Measurements from ENCODE around the gene PET100.

Gene PET100

GRCh38 chr19:7637374-7638256 lies 8.0 kb downstream of the PET100 start:
- H4K91ac ChIP-seq (ENCODE audit: low read length), result peak overlapping the region; percentile 39
- peak overlapping the region in 1 of 2 experiments; percentile 28 for H3K4ac ChIP-seq (ENCODE audit: low read depth in 1 of 2, low read length in 2 of 2)
- no peak overlapping the region for H3K14ac ChIP-seq (ENCODE audit: low read length in 2 of 2)
- H3K27me3 ChIP-seq (ENCODE audit: control insufficient read depth in 1 of 2, insufficient read depth in 1 of 2, low read length in 2 of 2), result peaks cover 0 to 42% of the 10 kb centered on the region in 2 experiments
- peak overlapping the region; percentile 47 for H4K8ac ChIP-seq (ENCODE audit: low read length)
- H3K36me3 ChIP-seq (ENCODE audit: control insufficient read depth in 1 of 2, insufficient read depth in 2 of 2, low read depth in 1 of 2, low read length in 2 of 2), result peaks cover 0 to 45% of the 10 kb centered on the region in 2 experiments
- H3K79me1 ChIP-seq (replicated peaks; ENCODE audit: low read length, poor library complexity, severe bottlenecking), result peaks cover 25% of the 10 kb centered on the region
- no peaks in the 10 kb centered on the region for H3K9me3 ChIP-seq (ENCODE audit: control insufficient read depth, low read length)
- H2BK5ac ChIP-seq (ENCODE audit: low read depth, low read length, poor library complexity, severe bottlenecking), result no peak overlapping the region
- peak overlapping the region; percentile 76 for H2BK15ac ChIP-seq (ENCODE audit: low read depth, poor library complexity, severe bottlenecking)
- no peak overlapping the region for H3K27ac ChIP-seq (ENCODE audit: low read length, poor library complexity, severe bottlenecking)
- H2AK5ac ChIP-seq (ENCODE audit: low read length, severe bottlenecking), result no peak overlapping the region
- H2AFZ ChIP-seq (ENCODE audit: low read depth, low read length), result no peak overlapping the region
- no peak overlapping the region for H2BK12ac ChIP-seq (ENCODE audit: low read length in 2 of 2)
- peaks cover 20% of the 10 kb centered on the region for H3K4me1 ChIP-seq (ENCODE audit: control insufficient read depth, insufficient read depth, low read depth, low read length)
- H3K18ac ChIP-seq (ENCODE audit: low read depth in 1 of 2, low read length in 2 of 2), result no peak overlapping the region
- 45% methylated on average over 22 of the region's 30 CpGs for whole genome bisulfite sequencing
- H2BK120ac ChIP-seq (ENCODE audit: low read depth, low read length), result peak overlapping the region; percentile 19
- peak overlapping the region; percentile 61 for H3K4me2 ChIP-seq (ENCODE audit: low read length, poor library complexity, severe bottlenecking)
- H3K23ac ChIP-seq (ENCODE audit: low read length in 2 of 2), result no peak overlapping the region
- DNase-seq, result peak; percentile 16
- peak overlapping the region in 1 of 2 experiments; percentile 72 for H3K4me3 ChIP-seq (ENCODE audit: insufficient read depth in 1 of 2, low read depth in 1 of 2, low read length in 2 of 2)
- H3K9ac ChIP-seq (ENCODE audit: low read length), result no peak overlapping the region

- Histone ChIP-seq H3K14ac (ENCODE audit: low read length in 2 of 2) (no peak overlapping the region), H4K91ac (ENCODE audit: low read length) (no peak overlapping the region), H2BK12ac (ENCODE audit: low read length in 2 of 2) (no peak overlapping the region), H2BK120ac (ENCODE audit: low read depth, low read length) (no peak overlapping the region), H3K4me2 (ENCODE audit: low read length, poor library complexity, severe bottlenecking) (no peak overlapping the region), H3K9me3 (ENCODE audit: control insufficient read depth, low read length) (no peaks in the 10 kb centered on the region), H3K79me1 (replicated peaks; ENCODE audit: low read length, poor library complexity, severe bottlenecking) (peaks cover 15% of the 10 kb centered on the region), H2BK5ac (ENCODE audit: low read depth, low read length, poor library complexity, severe bottlenecking) (no peak overlapping the region), H4K8ac (ENCODE audit: low read length) (no peak overlapping the region), H3K4ac (ENCODE audit: low read depth in 1 of 2, low read length in 2 of 2) (no peak overlapping the region), H3K23ac (ENCODE audit: low read length in 2 of 2) (no peak overlapping the region), H3K4me3 (ENCODE audit: insufficient read depth in 1 of 2, low read depth in 1 of 2, low read length in 2 of 2) (no peak overlapping the region), H2AFZ (ENCODE audit: low read depth, low read length) (no peak overlapping the region), H3K18ac (ENCODE audit: low read depth in 1 of 2, low read length in 2 of 2) (no peak overlapping the region), H3K4me1 (ENCODE audit: control insufficient read depth, insufficient read depth, low read depth, low read length) (peaks cover 20% of the 10 kb centered on the region), H3K27me3 (ENCODE audit: control insufficient read depth in 1 of 2, insufficient read depth in 1 of 2, low read length in 2 of 2) (peaks cover 0 to 42% of the 10 kb centered on the region in 2 experiments), H2BK15ac (ENCODE audit: low read depth, poor library complexity, severe bottlenecking) (no peak overlapping the region), H2AK5ac (ENCODE audit: low read length, severe bottlenecking) (no peak overlapping the region), H3K9ac (ENCODE audit: low read length) (no peak overlapping the region), H3K27ac (ENCODE audit: low read length, poor library complexity, severe bottlenecking) (no peak overlapping the region), H3K36me3 (ENCODE audit: control insufficient read depth in 1 of 2, insufficient read depth in 2 of 2, low read depth in 1 of 2, low read length in 2 of 2) (peaks cover 0 to 41% of the 10 kb centered on the region in 2 experiments)
- DNase-seq, result no peak
- WGBS, result 93% methylated on average over 12 of the region's 12 CpGs
These were observed 9.3 kb downstream of the PET100 start for GRCh38 chr19:7638802-7639465.

GRCh38 chr19:7639863-7640348 lies 10.3 kb downstream of the PET100 start:
- H3K4me3 ChIP-seq (ENCODE audit: insufficient read depth in 1 of 2, low read depth in 1 of 2, low read length in 2 of 2), result no peak overlapping the region
- no peak overlapping the region for H2BK15ac ChIP-seq (ENCODE audit: low read depth, poor library complexity, severe bottlenecking)
- no peaks in the 10 kb centered on the region for H3K9me3 ChIP-seq (ENCODE audit: control insufficient read depth, low read length)
- H4K91ac ChIP-seq (ENCODE audit: low read length), result peak overlapping the region; percentile 9
- H2BK12ac ChIP-seq (ENCODE audit: low read length in 2 of 2), result no peak overlapping the region
- no peak overlapping the region for H3K23ac ChIP-seq (ENCODE audit: low read length in 2 of 2)
- H2BK120ac ChIP-seq (ENCODE audit: low read depth, low read length), result no peak overlapping the region
- H2AFZ ChIP-seq (ENCODE audit: low read depth, low read length), result no peak overlapping the region
- no peak overlapping the region for H2BK5ac ChIP-seq (ENCODE audit: low read depth, low read length, poor library complexity, severe bottlenecking)
- H4K8ac ChIP-seq (ENCODE audit: low read length), result no peak overlapping the region
- peaks cover 14% of the 10 kb centered on the region for H3K79me1 ChIP-seq (replicated peaks; ENCODE audit: low read length, poor library complexity, severe bottlenecking)
- H3K4me1 ChIP-seq (ENCODE audit: control insufficient read depth, insufficient read depth, low read depth, low read length), result peaks cover 20% of the 10 kb centered on the region
- H3K9ac ChIP-seq (ENCODE audit: low read length), result no peak overlapping the region
- no peak for DNase-seq
- no peak overlapping the region for H3K4me2 ChIP-seq (ENCODE audit: low read length, poor library complexity, severe bottlenecking)
- no peak overlapping the region for H2AK5ac ChIP-seq (ENCODE audit: low read length, severe bottlenecking)
- no peak overlapping the region for H3K18ac ChIP-seq (ENCODE audit: low read depth in 1 of 2, low read length in 2 of 2)
- H3K27me3 ChIP-seq (ENCODE audit: control insufficient read depth in 1 of 2, insufficient read depth in 1 of 2, low read length in 2 of 2), result peaks cover 0 to 41% of the 10 kb centered on the region in 2 experiments
- 92% methylated on average over 13 of the region's 13 CpGs for WGBS
- no peak overlapping the region for H3K4ac ChIP-seq (ENCODE audit: low read depth in 1 of 2, low read length in 2 of 2)
- no peak overlapping the region for H3K14ac ChIP-seq (ENCODE audit: low read length in 2 of 2)
- H3K27ac ChIP-seq (ENCODE audit: low read length, poor library complexity, severe bottlenecking), result no peak overlapping the region
- peaks cover 0 to 49% of the 10 kb centered on the region in 2 experiments for H3K36me3 ChIP-seq (ENCODE audit: control insufficient read depth in 1 of 2, insufficient read depth in 2 of 2, low read depth in 1 of 2, low read length in 2 of 2)

GRCh38 chr19:7640803-7641202 lies 11.2 kb downstream of the PET100 start:
- Histone ChIP-seq H3K4me3 (ENCODE audit: insufficient read depth in 1 of 2, low read depth in 1 of 2, low read length in 2 of 2) (no peak overlapping the region), H3K4me1 (ENCODE audit: control insufficient read depth, insufficient read depth, low read depth, low read length) (peaks cover 20% of the 10 kb centered on the region), H2BK12ac (ENCODE audit: low read length in 2 of 2) (no peak overlapping the region), H3K27me3 (ENCODE audit: control insufficient read depth in 1 of 2, insufficient read depth in 1 of 2, low read length in 2 of 2) (peaks cover 0 to 40% of the 10 kb centered on the region in 2 experiments), H3K9me3 (ENCODE audit: control insufficient read depth, low read length) (no peaks in the 10 kb centered on the region), H3K4ac (ENCODE audit: low read depth in 1 of 2, low read length in 2 of 2) (peak overlapping the region in 1 of 2 experiments; percentile 9), H2BK5ac (ENCODE audit: low read depth, low read length, poor library complexity, severe bottlenecking) (no peak overlapping the region), H3K14ac (ENCODE audit: low read length in 2 of 2) (no peak overlapping the region), H4K8ac (ENCODE audit: low read length) (no peak overlapping the region), H4K91ac (ENCODE audit: low read length) (no peak overlapping the region), H3K27ac (ENCODE audit: low read length, poor library complexity, severe bottlenecking) (no peak overlapping the region), H3K79me1 (replicated peaks; ENCODE audit: low read length, poor library complexity, severe bottlenecking) (peaks cover 14% of the 10 kb centered on the region), H3K9ac (ENCODE audit: low read length) (no peak overlapping the region), H2AK5ac (ENCODE audit: low read length, severe bottlenecking) (no peak overlapping the region), H3K36me3 (ENCODE audit: control insufficient read depth in 1 of 2, insufficient read depth in 2 of 2, low read depth in 1 of 2, low read length in 2 of 2) (peaks cover 0 to 56% of the 10 kb centered on the region in 2 experiments), H3K23ac (ENCODE audit: low read length in 2 of 2) (no peak overlapping the region), H3K4me2 (ENCODE audit: low read length, poor library complexity, severe bottlenecking) (no peak overlapping the region), H2BK120ac (ENCODE audit: low read depth, low read length) (no peak overlapping the region), H2AFZ (ENCODE audit: low read depth, low read length) (no peak overlapping the region), H2BK15ac (ENCODE audit: low read depth, poor library complexity, severe bottlenecking) (no peak overlapping the region), H3K18ac (ENCODE audit: low read depth in 1 of 2, low read length in 2 of 2) (no peak overlapping the region)
- no peak for DNase-seq
- WGBS, result 93% methylated on average over 11 of the region's 11 CpGs

Data from mesenchymal stem cell (in vitro differentiated cells and primary cell).